Measurements from ENCODE around the gene OR56A3.
"Not testable (repeated sequence)": the region's sequence is repeated elsewhere in the genome, so short reads cannot be mapped to it uniquely, and the experiment has no call there.

Gene OR56A3, protein sequence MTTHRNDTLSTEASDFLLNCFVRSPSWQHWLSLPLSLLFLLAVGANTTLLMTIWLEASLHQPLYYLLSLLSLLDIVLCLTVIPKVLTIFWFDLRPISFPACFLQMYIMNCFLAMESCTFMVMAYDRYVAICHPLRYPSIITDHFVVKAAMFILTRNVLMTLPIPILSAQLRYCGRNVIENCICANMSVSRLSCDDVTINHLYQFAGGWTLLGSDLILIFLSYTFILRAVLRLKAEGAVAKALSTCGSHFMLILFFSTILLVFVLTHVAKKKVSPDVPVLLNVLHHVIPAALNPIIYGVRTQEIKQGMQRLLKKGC

DNA sequence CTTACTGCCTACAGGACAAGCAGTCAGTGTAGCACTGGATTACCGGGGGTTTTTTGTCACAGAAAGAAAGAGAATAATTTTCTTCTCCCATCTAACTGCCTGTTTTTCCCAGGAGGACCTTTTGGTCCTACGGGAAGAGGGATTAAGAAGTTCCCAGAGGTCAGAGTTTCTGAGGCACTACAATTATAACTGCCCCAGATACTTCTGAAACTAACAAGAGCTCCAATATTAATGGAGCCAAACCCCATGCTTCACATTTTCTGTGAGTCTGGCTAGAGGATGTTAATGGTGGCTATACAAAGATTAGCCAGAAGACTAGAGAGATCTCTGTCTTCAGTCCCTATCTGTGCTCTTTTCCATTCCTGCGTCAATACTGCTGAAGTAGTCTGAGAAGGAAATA lies at the start of gene OR56A3:
OR56A3 (plus strand) TSS at position 301 of the 400 bp plus-strand sequence. CDS start 5,096 bp downstream, outside the sequence.
- DNase-seq: no peak

DNA sequence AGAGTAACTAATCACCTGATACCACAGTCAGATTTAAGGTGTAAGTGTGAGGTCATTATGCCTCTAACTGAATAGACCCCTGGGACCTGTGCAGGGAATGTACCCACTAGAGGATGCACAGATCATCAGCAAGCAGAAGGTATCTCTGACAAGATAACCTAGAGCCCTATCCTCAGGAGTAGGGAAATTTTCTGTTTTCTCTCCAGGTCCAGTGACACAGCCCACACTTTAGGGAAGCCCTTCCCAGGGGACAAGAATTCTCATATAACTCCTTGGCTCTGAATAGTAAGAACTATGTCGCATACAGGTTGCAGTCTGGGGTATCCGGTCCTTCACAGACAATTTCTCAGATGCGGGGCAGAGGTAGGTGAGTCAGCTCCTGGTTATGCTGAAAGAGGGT lies 49.1 kb upstream of the OR56A3 start, which contains the start of gene OR52E5:
OR52E5 (plus strand) TSS at position 301 of the 400 bp plus-strand sequence. CDS start 7,569 bp downstream, outside the sequence.
- no peak for DNase-seq

DNA sequence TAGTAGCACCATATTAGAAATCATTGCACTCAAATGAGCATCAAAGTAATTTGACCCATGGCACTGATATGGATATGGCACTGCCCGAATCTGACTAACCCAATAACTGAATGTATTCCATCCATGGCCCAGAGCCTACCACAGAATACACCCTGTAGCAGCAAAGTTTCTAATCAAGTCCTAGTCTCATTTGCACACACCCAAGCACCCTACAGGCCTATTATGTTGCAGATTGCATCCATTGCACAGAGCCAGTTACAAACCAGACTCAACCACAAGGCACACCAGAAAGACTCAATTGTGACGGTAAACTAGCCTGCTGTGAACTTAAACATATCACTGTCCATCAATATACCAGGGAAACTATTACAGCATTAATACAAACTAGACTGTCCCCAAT lies 42.5 kb upstream of the OR56A3 start:
- no peak for DNase-seq

DNA sequence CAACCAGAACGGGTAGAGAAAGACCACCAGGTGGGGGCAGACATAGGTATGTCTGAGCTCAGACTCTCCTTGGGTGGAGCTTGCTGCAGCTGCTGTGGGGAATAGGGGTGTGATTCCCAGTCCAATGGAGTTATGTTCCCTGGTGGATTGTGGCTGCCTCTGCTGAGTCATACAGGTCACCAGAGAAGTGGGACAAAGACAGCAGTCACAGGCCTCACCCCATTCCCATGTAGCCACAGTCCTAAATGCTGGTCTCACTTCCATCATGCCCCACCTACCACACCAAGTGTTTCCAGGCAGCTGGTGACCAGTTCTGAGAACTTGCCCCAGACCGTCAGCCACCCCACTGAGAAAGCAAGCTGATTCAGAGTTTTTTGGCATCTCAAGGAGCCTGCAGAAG lies 31.5 kb upstream of the OR56A3 start:
- DNase-seq: no peak

DNA sequence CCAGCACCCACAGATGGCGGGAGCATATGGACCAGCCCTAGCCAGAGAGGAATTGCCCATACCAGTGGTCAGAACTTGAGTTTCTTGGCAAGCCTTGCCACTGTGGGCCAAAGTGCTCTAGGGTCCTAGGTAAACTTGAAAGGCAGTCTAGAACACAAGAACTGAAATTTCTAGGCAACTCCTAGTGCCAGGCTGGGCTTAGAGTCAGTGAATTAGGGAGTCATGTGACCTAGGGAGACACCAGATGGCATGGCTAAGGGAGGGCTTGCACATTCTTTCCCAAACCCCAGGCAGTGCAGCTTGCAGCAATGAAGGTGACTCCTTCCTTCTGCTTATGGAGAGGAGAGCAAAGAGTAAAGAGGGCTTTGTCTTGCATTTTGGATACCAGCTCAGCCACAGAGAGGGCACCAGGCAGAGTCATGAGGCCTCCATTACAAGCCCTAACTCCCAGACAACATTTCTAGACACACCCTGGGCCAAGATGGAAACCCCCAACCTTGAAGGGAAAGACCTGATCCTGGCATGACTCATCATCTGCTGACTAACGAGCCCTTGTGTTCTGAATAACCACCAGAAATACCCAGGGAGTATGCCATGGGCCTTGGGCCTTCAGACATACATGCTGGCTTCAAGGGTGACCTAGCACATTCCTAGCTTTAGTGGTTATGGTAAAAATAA lies 19.2 kb upstream of the OR56A3 start:
- DNase-seq: no peak

DNA sequence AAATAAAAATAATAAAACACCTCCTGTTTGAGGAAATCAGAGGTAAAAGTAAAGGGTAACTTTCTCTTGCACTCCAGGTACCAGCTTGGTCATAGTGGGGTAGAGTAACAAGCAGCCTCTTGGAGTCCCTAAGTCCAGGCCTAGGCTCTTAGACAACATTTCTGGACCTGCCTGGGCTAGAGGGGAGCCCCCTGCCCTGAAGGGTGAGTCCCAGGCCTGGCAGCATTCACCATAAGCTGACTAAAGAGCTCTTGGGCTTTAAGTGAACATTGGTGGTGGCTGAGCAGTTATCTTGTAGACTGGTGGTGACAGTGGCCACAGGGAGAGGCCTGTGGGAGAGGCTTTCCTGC lies 18.6 kb upstream of the OR56A3 start:
- no peak for DNase-seq

DNA sequence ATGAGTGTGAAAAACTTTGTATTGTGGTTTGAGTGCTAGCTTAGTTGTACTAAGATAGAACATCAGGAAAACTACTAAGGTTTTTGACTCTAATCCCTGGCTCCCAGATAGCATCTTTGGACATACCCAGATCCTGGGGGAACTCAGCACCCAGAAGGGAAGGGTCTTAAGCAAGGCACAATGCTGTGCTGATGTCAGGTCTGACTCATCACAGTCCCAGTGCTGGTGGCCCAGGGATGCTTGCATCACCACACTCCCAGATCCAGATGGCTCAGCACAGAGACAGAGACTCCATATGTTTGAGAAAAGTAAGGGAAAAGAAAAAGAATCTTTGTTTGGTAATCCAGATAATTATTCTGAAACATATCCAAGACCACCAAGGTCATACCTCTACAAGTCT lies 18.3 kb upstream of the OR56A3 start:
- DNase-seq: no peak

DNA sequence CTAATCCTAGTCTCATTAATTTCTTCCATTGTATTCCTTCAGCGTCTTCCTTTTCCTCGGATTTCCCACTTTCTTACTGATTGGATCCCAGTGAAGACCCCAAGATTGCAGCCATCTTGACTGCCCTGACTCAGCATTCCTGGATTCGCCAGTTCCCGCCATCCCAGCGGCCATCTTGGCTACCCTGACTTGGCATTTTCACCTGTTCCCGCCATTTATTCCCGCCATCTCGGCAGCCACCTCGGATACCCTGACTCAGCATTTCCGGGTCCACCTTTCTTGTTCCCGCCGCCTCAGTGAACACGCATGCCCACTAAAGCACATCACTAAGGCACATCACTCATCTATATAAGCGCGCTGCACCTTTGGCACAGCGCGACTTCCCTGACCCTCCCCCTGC lies 13.8 kb upstream of the OR56A3 start:
- no peak for DNase-seq

DNA sequence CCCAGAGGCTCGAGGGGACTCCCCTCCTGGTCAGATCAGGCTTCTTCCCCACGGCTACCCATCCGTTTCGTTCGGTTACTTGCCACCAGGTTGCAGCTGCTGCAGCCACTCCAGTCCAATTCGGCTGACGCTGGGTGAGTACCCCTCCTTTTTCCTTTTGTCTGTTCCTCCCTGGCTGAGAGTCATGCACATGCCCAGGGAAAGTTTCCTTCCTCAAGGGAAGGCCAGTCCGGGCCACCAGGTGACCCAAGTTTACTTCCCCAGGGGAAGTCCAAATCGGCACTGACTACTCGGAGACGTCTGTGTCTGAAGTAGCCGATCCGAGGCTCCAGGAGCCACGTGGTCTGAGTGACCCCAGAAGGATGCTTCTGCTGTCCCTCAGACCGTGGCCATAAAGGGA lies 13.2 kb upstream of the OR56A3 start:
- DNase-seq: no peak

DNA sequence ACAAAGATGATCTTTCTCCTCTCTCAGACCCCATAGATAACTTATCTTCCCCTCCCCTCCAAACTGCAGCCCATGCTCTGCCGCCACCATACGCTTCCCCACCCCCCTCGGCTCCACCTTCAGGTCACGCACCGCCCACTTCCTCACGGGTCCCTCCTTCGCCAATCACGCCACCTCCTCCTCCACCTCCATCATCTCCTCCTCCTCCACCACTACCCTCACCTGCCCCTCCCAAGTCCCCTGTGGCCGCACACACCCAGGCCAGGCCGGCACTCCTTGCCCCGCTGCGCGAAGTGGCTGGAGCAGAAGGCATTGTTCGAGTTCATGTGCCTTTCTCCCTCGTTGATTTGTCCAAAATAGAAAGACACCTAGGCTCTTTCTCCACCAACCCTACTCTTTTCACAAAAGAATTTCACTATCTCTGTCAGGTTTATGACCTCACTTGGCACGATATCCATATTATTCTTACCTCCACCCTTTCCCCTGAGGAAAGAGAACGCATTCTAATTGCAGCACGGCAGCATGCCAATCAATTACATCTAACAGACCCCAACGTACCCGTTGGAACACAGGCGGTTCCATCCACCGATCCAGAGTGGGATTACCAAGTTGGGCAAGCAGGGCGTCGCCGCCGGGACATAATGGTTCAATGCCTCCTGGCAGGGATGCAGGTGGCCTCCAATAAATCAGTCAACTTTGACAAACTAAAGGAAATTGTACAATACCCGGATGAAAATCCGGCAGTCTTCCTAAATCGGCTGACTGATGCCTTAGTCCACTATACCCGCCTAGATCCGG lies 12.3 kb upstream of the OR56A3 start:
- DNase-seq: no peak

DNA sequence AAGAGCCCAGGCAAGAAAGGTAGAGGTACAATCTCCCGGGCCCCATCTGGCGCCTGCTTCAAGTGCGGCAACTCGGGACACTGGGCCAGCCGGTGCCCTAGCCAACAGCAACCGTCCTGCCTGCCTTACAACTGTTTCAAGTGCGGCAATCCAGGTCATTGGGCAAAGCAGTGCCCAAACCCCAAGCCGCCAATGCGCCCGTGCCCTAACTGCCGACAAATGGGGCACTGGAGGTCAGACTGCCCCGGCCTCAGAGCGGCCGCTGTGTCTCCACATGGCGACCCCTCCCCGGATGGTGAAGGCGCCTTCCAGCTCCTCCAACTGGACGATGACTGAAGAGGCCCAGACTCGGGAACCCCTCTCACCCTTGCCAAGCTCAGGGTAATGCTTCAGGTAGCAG lies 11.4 kb upstream of the OR56A3 start:
- no peak for DNase-seq

DNA sequence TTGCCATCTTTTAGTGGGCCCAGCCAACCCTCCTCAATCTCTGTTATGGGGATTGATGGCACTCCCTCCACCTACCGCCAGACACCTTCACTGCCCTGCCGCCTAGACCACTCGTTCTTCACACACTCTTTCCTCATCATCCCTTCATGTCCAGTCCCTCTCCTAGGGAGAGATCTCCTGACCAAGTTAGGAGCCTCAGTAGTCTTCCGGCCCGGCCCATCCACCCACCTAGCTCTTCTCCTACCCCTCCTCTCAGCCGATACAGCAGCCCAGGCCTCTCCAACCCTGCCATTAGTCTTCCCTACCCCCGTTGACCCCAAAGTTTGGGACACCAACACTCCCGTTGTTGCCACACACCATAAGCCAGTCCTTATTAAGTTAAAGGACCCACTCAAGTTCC lies 11.0 kb upstream of the OR56A3 start:
- no peak for DNase-seq

DNA sequence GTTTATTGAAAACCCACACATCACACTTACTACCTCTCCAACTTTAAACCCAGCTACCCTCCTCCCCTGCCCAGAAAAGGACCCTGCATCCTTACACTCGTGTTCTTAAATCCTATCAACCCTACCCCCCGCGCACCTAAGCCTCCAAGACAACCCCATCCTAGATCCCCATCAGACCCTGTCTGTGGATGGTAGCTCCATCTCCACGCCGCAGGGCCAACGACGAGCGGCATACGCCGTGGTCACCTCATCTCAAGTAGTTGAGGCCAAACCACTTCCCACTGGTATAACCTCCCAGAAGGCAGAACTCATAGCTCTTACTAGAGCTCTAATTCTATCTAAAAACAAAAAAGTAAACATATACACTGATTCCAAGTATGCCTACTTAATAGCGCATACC lies 9.4 kb upstream of the OR56A3 start:
- no peak for DNase-seq

DNA sequence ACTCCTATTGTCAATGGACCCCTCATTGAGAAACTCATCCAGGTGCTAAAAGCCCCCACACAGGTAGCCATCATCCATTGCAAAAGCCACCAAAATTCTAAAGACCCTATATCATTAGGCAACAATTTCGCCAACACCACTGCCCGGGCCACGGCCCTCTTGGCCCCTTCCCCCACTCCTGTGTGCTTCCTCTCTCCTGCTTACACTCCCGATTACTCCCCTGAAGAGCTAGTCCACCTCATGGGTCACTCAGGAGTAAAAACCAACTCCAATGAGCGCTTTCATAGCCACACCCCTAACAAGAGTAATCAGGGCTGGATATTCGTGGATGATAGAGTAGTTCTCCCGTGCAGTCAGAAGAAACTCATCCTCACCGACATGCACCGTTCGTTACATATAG lies 8.9 kb upstream of the OR56A3 start:
- no peak for DNase-seq

DNA sequence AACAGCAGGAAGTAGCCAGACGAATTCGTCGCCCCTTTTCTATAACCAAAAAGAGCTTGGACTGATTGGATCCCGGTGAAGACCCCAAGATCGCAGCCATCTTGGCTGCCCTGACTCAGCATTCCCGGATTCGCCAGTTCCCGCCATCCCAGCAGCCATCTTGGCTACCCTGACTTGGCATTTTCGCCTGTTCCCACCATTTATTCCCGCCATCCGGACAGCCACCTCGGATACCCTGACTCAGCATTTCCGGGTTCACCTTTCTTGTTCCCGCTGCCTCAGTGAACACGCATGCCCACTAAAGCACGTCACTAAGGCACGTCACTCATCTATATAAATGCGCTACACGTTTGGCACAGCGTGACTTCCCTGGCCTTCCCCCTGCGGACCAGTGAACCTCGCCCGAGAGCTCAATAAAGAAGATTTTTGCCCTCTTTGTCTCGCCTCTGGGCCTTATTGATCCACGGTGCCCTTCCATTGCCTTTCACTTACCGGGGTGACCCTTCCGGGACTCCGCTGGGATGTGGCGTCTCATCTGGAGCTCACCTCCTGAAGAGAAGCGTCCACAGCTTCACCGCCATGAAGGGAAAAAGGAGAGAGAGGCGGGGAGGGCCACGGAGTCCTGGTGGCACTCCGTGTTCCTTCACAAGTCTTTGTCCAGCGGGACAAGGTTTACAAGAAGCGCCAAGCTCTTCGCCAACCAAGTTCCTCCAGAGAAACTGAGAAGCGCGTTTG lies 4.0 kb upstream of the OR56A3 start:
- no peak for DNase-seq

DNA sequence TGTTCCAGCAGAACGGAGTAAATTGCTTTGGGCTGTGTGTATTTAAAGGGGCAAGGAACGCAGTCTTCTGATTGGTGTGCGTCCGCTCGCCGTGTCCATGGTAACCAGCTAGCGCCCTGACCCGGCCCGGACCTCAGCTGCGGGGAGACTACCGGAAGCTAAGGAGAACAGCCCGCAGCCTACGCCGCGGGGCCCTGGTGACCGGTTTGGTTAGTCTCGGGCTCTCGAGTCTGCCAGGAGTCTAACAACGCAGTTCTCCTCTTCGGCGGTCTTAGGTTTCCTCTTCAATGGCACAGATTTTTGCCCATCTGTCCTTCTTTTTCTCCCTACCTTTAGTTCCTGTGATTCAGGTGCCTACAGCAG lies 3.5 kb upstream of the OR56A3 start:
- DNase-seq: no peak

DNA sequence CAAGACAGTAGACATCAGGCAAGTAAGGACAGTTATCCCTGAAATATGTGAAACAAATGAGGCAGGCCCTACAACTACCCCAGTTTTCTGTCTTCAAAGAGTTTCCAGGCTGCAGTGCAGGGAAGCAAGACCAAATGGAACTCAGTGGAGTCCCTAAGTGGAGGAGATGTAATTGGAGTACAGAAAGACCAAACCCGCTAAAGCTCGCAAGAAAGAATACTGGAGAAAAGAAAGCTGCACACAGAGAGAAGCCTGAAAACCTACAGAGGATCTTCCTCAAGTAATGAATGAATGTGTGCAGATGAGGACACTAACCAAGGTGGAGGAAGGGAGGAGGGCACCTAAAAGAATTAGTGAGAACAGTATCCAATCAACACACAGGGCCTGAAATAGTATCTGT lies 1.3 kb upstream of the OR56A3 start:
- DNase-seq: no peak

DNA sequence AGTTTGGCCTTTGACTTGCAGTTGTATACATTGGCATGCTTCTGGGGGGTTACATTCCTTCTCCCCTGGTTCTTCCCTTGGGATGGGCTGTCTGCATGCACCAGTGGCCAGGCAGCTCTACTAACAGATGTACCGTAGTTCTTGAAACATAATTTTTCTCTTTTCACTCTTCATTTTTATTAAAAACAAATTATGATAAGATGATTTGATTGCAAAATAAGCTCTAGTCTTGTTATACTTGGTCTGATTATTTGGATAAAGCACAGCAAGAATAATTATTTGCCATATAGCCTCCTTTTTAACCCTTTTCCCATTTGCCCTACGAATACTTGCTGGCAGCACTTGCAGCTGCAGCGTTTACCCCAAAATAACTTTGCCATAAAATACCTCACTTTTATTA lies 13.5 kb downstream of the OR56A3 start:
- no peak for DNase-seq

DNA sequence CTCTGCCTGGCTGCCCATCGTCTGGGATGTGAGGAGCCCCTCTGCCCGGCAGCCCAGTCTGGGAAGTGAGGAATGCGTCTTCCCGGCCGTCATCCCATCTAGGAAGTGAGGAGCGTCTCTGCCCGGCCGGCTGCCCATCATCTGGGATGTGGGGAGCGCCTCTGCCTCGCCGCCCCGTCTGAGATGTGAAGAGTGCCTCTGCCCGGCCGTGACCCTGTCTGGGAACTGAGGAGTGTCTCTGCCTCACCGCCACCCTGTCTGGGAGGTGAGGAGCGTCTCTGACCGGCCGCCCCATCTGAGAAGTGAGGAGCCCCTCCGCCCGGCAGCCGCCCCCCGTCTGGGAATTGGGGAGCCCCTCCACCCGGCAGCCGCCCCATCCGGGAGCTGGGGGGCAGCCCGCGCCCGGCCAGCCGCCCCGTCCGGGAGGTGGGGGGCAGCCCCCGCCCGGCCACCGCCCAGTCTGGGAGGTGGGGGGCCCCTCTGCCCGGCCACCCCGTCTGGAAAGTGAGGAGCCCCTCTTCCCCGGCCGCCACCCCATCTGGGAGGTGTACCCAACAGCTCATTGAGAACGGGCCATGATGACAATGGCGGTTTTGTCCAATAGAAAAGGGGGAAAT lies 18.8 kb downstream of the OR56A3 start:
- not testable (repeated sequence) for DNase-seq

DNA sequence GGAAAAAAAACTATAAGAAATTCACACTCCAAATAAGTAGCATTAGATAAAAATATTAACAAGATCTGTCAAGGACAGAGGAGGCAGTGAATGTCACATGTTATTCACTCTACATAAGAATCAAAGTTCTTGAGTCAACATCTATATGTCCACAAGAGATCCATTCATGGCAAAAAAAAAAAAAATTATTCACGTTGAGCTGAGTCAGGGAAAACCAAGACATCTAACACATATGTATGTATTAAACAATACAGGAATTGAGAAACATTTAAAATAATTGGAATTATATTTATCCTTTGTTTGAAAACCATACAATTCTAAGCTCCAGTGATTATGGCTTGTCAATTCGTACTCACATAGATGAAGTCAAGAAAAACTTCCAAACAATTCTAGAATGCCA lies 24.9 kb downstream of the OR56A3 start:
- no peak for DNase-seq

DNA sequence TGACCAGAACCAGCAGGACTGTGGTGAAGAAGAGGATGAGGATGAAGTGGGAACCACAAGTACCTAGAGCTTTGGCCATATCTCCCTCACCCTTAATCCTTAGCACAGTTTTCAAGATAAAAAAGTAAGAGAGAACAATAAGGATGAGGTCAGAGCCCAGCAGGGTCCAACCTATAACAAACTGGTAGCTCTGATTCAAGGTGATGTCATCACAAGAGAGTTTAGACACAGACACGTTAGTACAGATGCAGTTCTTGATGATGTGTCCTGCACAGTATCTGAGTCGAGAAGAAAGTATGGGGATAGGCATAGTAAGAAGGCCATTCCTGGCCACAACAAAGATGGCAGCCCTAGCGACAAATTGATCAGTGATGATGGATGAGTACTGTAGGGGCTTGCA lies 25.7 kb downstream of the OR56A3 start:
- no peak for DNase-seq

DNA sequence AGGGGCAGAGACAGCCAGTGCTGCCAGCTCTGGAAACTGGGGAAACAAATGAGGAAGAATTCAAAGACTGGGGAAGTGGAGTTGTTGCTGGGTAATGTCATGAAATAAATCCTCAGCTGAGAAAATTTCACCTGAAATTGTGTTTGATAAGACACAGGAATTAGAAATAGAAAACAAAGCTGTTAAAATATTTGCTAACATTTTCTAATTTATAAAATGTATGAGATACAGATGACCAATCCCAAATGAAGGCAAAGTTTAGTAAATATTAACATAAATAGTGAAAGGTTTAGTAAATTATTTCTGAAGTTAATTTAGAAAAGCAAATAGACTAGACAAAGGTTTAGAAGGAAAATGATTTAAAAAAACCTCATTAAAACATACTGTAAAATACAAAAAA lies 26.3 kb downstream of the OR56A3 start, which contains the start of gene OR56A5:
OR56A5 (minus strand) TSS at position 101 of the 400 bp plus-strand sequence; CDS start at position 101, 0 bp downstream.
- no peak for DNase-seq

DNA sequence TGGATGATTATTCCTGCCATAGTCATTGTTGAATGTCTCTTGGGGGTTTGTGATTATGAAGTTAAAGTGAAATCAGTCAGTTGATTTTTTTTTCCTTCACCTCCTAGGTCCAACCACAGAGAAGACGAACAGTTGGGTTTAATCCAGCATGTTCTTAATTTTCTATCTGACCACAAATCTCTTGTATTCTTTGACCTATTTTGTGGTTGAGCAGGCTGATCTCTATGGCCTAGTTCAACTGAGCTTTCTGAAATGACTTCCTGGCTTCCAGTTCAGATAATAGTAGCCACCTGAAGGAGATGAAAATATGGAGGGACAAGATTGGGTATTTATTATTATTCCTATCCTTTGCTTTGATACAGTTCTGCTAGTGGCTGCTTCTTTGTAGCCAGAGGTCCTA lies 31.5 kb downstream of the OR56A3 start:
- DNase-seq: no peak

Data from SHP77 (cell line).